Purkinje cell (primary cell): ENCODE measurements around the gene FXYD5. TPM values are rescaled to one million over a fixed set of nuclear protein-coding genes. Genes with fewer than 3 reads are reported as not detected.

Experiments used
- polyA plus RNA-seq: library from polyadenylated mRNA; unstranded; fragments of >200 nt; fragmentation: Nextera tagmentation; gene quantifications from 2 replicates; pipeline ENCODE4 v1.2.1, GENCODE V29; 2014

The FXYD5 gene, protein sequence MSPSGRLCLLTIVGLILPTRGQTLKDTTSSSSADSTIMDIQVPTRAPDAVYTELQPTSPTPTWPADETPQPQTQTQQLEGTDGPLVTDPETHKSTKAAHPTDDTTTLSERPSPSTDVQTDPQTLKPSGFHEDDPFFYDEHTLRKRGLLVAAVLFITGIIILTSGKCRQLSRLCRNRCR
- 7.1 TPM in 1 of 2 replicates, not detected in the other for polyA plus RNA-seq

DNA sequence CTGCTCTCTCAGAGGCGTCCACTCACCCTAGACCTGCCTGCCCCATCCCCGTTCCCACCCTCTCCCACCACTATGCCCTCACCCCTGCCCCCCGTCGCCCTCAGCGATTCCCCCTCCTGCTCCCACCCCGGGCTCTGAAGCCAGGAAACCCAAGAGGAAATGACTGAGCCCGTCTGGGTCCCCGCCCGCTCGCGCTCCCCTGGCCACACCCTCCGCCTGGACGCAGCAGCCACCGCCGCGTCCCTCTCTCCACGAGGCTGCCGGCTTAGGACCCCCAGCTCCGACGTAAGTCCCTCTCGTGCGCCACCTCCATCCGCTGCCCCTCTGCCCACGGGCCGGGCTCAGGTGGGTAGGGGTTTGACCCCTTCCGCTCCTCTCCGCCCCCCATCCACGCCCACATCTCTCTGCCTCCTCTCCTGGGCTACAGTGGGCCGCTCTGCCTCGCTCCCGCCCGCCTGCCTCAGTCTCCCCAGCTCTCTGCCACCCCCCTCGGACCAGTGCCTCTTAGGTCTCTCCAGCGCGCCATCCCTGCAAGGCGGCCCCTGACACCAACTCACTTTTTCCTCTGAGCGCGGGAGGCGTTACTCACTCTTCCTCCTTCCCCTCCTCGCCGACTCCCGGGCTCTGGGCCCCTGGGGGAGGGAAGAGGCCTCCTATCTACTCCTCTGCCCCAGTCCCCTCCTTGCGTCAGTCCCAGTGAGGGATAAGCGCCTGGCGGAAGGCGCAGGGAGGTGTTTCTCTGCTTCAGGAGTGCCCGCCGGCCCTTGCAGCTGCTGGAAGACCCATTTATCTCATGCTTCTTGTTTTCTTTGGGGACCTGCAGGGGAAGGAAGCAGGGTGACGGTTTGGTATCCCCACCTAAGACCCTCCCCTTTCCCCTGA, at the start of gene FXYD5:
Gene FXYD5 (plus strand): TSS at position 211 of the 882 bp plus-strand sequence. CDS start 816 bp downstream, outside the sequence.

GRCh38 chr19:35115177-35115951, 39.2 kb upstream of the FXYD5 start, which contains the start of gene FXYD3:
TSS of gene FXYD3 (plus strand) at chr19:35115823. CDS start at chr19:35119377, 3,554 bp downstream.

GRCh38 chr19:35134601-35135242, 19.8 kb upstream of the FXYD5 start, which contains the start of gene LGI4:
TSS of gene LGI4 (minus strand) at chr19:35135059. CDS start at chr19:35134680, 379 bp downstream.

GRCh38 chr19:35138305-35138892, 16.1 kb upstream of the FXYD5 start, which contains the start of gene FXYD1:
TSS of gene FXYD1 (plus strand) at chr19:35138824. CDS start at chr19:35140080, 1,256 bp downstream.

GRCh38 chr19:35143231-35143715, 11.3 kb upstream of the FXYD5 start, which contains the start of gene FXYD7:
TSS of gene FXYD7 (plus strand) at chr19:35143255. CDS start at chr19:35143334, 79 bp downstream.

Other genes with a start within 250 kb of the FXYD5 start
- gene ZNF30, start 227.8 kb upstream of the FXYD5 start, polyA plus RNA-seq = 4.4 and 4.6 TPM in 2 replicates
- gene ZNF792, start 190.5 kb upstream of the FXYD5 start, polyA plus RNA-seq = 0.50 TPM in 1 of 2 replicates, not detected in the other
- gene GRAMD1A, start 154.4 kb upstream of the FXYD5 start, polyA plus RNA-seq = 0.64 and 1.0 TPM in 2 replicates
- gene SCN1B, start 124.3 kb upstream of the FXYD5 start, polyA plus RNA-seq = 1.9 and 2.0 TPM in 2 replicates
- gene HPN, start 113.0 kb upstream of the FXYD5 start, polyA plus RNA-seq = 0.13 and 0.67 TPM in 2 replicates
- 0.67 and 3.5 TPM in 2 replicates for gene FXYD3, start 38.9 kb upstream of the FXYD5 start, polyA plus RNA-seq
- 2.8 and 6.4 TPM in 2 replicates for gene LGI4, start 19.7 kb upstream of the FXYD5 start, polyA plus RNA-seq
- 6.4 and 8.3 TPM in 2 replicates for gene FXYD1, start 15.9 kb upstream of the FXYD5 start, polyA plus RNA-seq
- 62.3 and 64.4 TPM in 2 replicates for gene FXYD7, start 11.5 kb upstream of the FXYD5 start, polyA plus RNA-seq
- gene FAM187B, start 74.0 kb downstream of the FXYD5 start, polyA plus RNA-seq = not detected in 2 replicates
- gene LSR, start 94.3 kb downstream of the FXYD5 start, polyA plus RNA-seq = not detected in 2 replicates
- gene USF2, start 114.2 kb downstream of the FXYD5 start, polyA plus RNA-seq = 2.9 and 3.9 TPM in 2 replicates
- 0.79 TPM in 1 of 2 replicates, not detected in the other for gene HAMP, start 127.8 kb downstream of the FXYD5 start, polyA plus RNA-seq
- 0.22 TPM in 1 of 2 replicates, not detected in the other for gene MAG, start 137.4 kb downstream of the FXYD5 start, polyA plus RNA-seq
- 0.28 TPM in 1 of 2 replicates, not detected in the other for gene CD22, start 174.5 kb downstream of the FXYD5 start, polyA plus RNA-seq
- gene FFAR1, start 193.2 kb downstream of the FXYD5 start, polyA plus RNA-seq = not detected in 2 replicates
- gene FFAR3, start 203.7 kb downstream of the FXYD5 start, polyA plus RNA-seq = not detected in 2 replicates
- gene GPR42, start 216.3 kb downstream of the FXYD5 start, polyA plus RNA-seq = not detected in 2 replicates